WTC11 (cell line): ENCODE results near the gene CACNA1C.
A peak's percentile ranks its signal among the peaks of the same experiment; 100 is the strongest.

ENCODE experiments used
- CREB1 ChIP-seq: sonication (generic); formaldehyde crosslinking; IDR thresholded peaks from 2 replicates; pipeline ENCODE4 v1.8.0; 2023; ENCODE audit warnings: mild to moderate bottlenecking, missing genetic modification reagents
- CTCF ChIP-seq: fragments of 200-600 bp; IDR thresholded peaks from 2 replicates; pipeline ENCODE4 v1.8.0; 2022; ENCODE audit warnings: antibody characterized with exemption
- ETV6 ChIP-seq: sonication (generic); formaldehyde crosslinking; IDR thresholded peaks from 2 replicates; pipeline ENCODE4 v1.8.1; 2022; ENCODE audit warnings: mild to moderate bottlenecking, missing genetic modification reagents
- FOXP1 ChIP-seq: sonication (generic); formaldehyde crosslinking; IDR thresholded peaks from 2 replicates; pipeline ENCODE4 v1.8.0; 2022; ENCODE audit warnings: missing genetic modification reagents, mild to moderate bottlenecking, moderate library complexity, borderline replicate concordance
- GRHL2 ChIP-seq: fragments of 250-450 bp; sonication (Bioruptor Pico); IDR thresholded peaks from 2 replicates; pipeline ENCODE4 v1.8.0; 2022; ENCODE audit warnings: mild to moderate bottlenecking, moderate library complexity; ENCODE audit not compliant: insufficient replicate concordance, severe bottlenecking
- JUN ChIP-seq: sonication (generic); formaldehyde crosslinking; IDR thresholded peaks from 2 replicates; pipeline ENCODE4 v1.8.0; 2023; ENCODE audit warnings: mild to moderate bottlenecking, missing genetic modification reagents
- TF ChIP-seq, protein P1 (sequence below): sonication (generic); formaldehyde crosslinking; IDR thresholded peaks from 2 replicates; pipeline ENCODE4 v1.8.0; 2022; ENCODE audit warnings: mild to moderate bottlenecking, missing genetic modification reagents
- TF ChIP-seq, protein P2 (sequence below): sonication (generic); formaldehyde crosslinking; IDR thresholded peaks from 2 replicates; pipeline ENCODE4 v1.8.0; 2022; ENCODE audit warnings: mild to moderate bottlenecking, missing genetic modification reagents
- TF ChIP-seq, protein P3 (sequence below): sonication (generic); formaldehyde crosslinking; IDR thresholded peaks from 2 replicates; pipeline ENCODE4 v1.8.1; 2023; ENCODE audit warnings: mild to moderate bottlenecking, moderate library complexity, missing genetic modification reagents

DNA sequence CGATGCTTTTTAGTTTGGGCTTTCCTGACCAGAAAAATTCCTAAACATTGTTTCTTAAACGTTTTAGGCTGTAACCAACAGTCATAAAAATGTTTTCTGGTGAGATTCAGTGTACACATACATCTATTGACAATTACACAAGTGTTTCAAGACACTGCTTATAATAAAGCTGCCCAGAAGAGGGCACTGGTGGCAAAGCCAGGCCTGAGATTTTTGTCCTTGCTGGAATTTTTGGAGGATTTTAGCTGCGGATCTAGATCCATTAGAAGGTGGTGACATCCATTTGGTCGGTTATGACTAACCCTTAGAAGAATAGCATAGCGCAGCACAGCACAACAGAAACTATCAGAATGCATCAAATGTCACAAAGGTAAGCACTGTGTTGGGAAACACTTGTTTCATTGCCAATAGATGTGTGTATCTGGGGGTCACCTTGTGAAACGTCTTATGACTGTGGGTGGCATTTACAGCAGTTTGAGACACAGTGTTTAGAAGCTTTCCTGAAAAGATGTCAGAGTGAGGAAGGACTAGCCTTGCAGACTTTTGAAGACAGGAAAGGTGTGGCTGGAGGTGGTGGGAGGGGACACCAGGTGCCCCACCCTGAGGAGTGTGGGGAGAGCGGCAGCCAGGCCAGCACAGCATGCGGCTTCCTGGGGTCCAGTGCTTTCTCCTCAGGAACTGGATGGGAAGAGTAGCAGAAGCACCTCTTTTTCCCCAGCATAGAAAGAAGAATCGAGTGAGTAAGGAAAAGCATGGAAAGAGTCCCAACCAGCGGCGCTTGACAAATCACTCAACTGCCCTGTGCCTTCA, 687.2 kb downstream of the CACNA1C start:
- TF ChIP-seq FOXP1 (CRISPR knock-in tag) = no peak
- TF ChIP-seq, protein P1, sequence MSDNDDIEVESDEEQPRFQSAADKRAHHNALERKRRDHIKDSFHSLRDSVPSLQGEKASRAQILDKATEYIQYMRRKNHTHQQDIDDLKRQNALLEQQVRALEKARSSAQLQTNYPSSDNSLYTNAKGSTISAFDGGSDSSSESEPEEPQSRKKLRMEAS = no peak
- 0 out of 2 replicates have a peak, but pooled peaks have one; percentile 32 for TF ChIP-seq CTCF
- TF ChIP-seq ETV6 (CRISPR knock-in tag) = no peak
- TF ChIP-seq CREB1 (CRISPR knock-in tag) = no peak
- TF ChIP-seq, protein P2, sequence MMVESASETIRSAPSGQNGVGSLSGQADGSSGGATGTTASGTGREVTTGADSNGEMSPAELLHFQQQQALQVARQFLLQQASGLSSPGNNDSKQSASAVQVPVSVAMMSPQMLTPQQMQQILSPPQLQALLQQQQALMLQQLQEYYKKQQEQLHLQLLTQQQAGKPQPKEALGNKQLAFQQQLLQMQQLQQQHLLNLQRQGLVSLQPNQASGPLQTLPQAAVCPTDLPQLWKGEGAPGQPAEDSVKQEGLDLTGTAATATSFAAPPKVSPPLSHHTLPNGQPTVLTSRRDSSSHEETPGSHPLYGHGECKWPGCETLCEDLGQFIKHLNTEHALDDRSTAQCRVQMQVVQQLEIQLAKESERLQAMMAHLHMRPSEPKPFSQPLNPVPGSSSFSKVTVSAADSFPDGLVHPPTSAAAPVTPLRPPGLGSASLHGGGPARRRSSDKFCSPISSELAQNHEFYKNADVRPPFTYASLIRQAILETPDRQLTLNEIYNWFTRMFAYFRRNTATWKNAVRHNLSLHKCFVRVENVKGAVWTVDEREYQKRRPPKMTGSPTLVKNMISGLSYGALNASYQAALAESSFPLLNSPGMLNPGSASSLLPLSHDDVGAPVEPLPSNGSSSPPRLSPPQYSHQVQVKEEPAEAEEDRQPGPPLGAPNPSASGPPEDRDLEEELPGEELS (CRISPR knock-in tag) = no peak
- no peak for TF ChIP-seq GRHL2 (CRISPR knock-in tag)
- no peak for TF ChIP-seq JUN (CRISPR knock-in tag)
- TF ChIP-seq, protein P3, sequence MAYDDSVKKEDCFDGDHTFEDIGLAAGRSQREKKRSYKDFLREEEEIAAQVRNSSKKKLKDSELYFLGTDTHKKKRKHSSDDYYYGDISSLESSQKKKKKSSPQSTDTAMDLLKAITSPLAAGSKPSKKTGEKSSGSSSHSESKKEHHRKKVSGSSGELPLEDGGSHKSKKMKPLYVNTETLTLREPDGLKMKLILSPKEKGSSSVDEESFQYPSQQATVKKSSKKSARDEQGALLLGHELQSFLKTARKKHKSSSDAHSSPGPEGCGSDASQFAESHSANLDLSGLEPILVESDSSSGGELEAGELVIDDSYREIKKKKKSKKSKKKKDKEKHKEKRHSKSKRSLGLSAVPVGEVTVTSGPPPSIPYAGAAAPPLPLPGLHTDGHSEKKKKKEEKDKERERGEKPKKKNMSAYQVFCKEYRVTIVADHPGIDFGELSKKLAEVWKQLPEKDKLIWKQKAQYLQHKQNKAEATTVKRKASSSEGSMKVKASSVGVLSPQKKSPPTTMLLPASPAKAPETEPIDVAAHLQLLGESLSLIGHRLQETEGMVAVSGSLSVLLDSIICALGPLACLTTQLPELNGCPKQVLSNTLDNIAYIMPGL (CRISPR knock-in tag) = no peak
